ENCODE results near the gene SDHAF3.
"Not testable (repeated sequence)": the region's sequence is repeated elsewhere in the genome, so short reads cannot be mapped to it uniquely, and the experiment has no call there.

The SDHAF3 gene

DNA sequence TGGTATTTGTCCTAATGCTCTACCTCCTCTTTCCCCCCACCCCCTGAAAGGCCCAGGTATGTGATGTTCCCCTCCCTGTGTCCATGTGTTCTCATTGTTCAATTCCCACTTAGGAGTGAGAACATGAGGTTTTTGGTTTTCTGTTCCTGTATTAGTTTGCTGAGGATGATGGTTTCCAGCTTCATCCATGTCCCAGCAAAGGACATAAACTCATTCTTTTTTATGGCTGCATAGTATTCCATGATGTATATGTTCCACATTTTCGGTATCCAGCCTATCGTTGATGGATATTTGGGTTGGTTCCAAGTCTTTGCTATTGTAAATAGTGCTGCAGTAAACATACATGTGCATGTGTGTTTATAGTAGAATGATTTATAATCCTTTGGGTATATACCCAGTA lies 5.6 kb downstream of the SDHAF3 start:
- not testable (repeated sequence) for FAIRE-seq; DNase-seq (ENCODE audit: low spot score)

GRCh38 chr7:97126483-97127171 lies 9.1 kb downstream of the SDHAF3 start:
- FAIRE-seq (no peak), DNase-seq (ENCODE audit: low spot score) (no peak)

- DNase-seq (ENCODE audit: low spot score) (no peak), FAIRE-seq (no peak)
These were observed 11.2 kb downstream of the SDHAF3 start for GRCh38 chr7:97128736-97129135.

- no peak for DNase-seq (ENCODE audit: low spot score)
- FAIRE-seq = no peak
These were observed 13.1 kb downstream of the SDHAF3 start for GRCh38 chr7:97130417-97131139.

- no peak for FAIRE-seq
These were observed 15.7 kb downstream of the SDHAF3 start for GRCh38 chr7:97133159-97133558.

GRCh38 chr7:97138830-97139229 lies 21.3 kb downstream of the SDHAF3 start:
- no peak for DNase-seq (ENCODE audit: low spot score)
- no peak for FAIRE-seq

More at GRCh38 chr7:97133159-97133558, 15.7 kb downstream of the SDHAF3 start:
- DNase-seq (ENCODE audit: low spot score) = no peak

DNA sequence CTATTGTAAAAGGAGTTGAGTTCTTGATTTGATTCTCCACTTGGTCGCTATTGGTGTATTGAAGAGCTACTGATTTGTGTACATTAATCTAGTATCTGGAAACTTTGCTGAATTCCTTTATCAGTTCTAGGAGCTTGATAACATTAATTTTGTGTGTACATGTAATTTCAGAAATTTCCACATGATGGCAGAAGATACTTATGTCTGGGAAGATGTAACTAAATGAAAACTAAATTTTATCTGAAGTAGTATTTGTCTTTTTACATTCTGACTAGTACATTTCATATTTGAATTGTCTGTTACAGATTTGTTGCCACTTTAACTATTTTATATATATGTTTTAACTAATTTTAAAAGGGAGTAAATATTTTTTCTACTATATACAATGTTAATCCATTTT lies 27.6 kb downstream of the SDHAF3 start:
- DNase-seq (ENCODE audit: low spot score) (peak; percentile 41), FAIRE-seq (peak; percentile 85)

DNA sequence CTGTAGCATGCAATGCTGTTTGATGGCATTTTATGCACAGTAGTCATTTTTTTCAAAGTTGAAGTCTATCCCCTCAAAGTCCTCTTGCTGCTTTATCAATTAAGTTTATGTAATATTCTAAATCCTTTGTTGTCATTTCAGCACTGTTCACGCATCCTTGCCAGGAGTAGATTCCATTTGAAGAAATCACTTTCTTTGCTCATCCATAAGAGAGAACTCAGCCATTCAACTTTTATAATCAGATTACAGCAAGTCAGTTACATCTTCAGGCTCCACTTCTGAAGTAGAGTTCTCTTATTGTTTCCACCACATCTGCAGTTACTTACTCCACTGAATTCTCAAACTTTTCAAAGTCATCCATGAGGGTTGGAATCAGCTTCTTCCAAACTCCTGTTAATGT lies 32.3 kb downstream of the SDHAF3 start:
- DNase-seq (ENCODE audit: low spot score) (no peak), FAIRE-seq (no peak)

DNA sequence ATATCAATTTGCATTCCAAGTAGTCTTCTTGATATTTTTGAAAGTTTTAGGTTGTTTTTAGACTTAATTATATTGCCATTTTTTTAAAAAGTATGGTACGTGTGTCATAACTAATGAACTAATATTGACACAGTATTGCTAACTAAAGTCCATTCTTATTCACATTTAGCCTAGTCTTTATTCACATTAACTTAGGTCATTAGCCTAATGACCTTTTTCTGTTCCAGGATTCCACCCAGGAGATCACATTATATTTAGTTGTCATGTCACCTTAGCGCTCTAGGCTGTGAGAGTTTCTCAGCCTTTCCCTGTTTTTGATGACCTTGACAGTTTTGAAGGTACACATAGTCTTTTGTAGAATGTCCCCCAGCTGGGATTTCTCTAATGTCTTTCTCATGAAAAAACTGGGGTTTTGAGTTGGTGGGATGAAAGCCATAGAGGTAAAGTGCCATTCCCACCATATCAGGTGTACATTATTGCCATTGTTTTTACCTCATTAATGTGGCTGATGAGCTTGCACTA lies 38.5 kb downstream of the SDHAF3 start:
- DNase-seq (ENCODE audit: low spot score) = no peak
- no peak for FAIRE-seq

DNA sequence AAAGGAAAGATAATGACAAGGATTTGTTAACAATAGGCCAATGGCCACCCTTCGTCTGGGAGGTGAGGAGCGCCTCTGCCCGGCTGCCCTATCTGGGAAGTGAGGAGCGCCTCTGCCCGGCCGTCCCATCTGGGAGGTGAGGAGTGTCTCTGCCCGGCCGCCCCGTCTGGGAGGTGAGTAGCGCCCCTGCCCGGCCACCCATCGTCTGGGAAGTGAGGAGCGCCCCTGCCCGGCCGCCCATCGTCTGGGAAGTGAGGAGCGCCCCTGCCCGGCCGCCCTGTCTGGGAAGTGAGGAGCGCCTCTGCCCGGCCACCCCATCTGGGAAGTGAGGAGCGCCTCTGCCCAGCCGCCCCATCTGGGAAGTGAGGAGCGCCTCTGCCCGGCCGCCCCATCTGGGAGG lies 42.5 kb downstream of the SDHAF3 start:
- DNase-seq (ENCODE audit: low spot score); FAIRE-seq: not testable (repeated sequence)

GRCh38 chr7:97161609-97162008 lies 44.1 kb downstream of the SDHAF3 start:
- FAIRE-seq; DNase-seq (ENCODE audit: low spot score): not testable (repeated sequence)

- DNase-seq (ENCODE audit: low spot score) (no peak), FAIRE-seq (no peak)
These were observed 48.8 kb downstream of the SDHAF3 start for GRCh38 chr7:97166308-97166707.

GRCh38 chr7:97167176-97167575 lies 49.7 kb downstream of the SDHAF3 start:
- DNase-seq (ENCODE audit: low spot score) = no peak
- no peak for FAIRE-seq

DNA sequence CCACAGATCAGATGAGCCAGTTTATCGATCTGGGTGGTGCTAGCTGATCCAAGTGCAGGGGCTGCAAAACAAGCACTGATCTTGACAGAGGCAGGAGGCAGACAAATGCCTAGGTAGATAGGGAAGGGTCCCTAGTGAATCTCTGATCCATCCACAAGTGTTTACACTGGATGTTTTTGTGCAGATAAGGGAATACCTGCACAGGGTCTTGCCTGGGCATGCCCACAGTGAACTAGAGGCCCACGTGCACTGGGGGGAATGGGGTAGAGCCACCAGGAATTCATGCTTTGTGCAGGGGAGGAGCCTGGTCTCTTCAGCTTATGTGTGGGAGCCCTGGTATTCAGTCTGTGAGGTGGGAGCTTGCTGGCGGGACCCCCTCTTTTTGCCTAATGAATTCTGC lies 50.3 kb downstream of the SDHAF3 start:
- no peak for DNase-seq (ENCODE audit: low spot score)
- FAIRE-seq = no peak

GRCh38 chr7:97174303-97174702 lies 56.8 kb downstream of the SDHAF3 start:
- DNase-seq (ENCODE audit: low spot score) = no peak
- FAIRE-seq = no peak

DNA sequence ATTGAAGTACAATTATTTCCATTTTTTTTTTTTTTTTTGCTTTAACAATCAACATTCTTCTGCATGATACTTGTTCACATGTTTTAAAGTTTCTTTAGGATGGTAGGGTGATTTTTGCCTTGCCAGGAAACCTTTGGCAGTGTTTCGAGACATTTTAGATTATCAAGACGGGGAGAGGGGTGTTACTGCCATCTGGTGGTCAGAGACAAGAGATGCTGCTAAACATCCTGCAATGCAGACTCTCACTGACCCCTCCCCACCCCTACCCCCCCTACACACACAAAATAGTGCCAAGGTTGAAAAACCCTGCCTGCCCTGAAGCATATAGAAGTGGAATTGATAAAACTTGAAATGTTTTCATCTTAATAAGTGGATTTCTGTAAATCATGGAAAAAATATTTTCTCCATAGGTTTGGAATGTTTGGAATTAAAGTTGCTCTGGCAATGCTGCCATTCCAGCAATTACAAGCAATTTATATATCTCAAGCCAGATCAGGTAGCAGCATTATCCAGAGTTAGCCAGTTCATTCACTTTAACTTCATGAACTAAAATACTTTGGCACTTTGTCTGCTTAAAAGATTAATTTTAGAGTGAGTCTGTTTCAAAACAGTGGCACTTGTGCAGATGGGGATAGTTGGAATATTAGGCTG lies 62.1 kb downstream of the SDHAF3 start:
- DNase-seq (ENCODE audit: low spot score) (peak; percentile 33), FAIRE-seq (no peak)

- FAIRE-seq (no peak), DNase-seq (ENCODE audit: low spot score) (no peak)
These were observed 69.6 kb downstream of the SDHAF3 start for GRCh38 chr7:97187067-97187466.

DNA sequence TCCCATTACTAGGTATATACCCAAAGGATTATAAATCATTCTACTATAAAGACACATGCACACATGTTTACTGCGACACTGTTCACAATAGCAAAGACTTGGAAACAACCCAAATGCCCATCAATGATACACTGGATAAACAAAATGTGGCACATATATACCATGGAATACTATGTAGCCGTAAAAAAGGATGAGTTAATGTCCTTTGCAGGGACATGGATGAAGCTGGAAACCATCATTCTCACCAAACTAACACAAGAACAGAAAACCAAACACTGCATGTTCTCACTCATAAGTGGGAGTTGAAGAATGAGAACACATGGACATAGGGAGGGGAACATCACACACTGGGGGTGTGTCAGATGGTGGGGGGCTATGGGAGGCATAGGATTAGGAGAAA lies 78.7 kb downstream of the SDHAF3 start:
- not testable (repeated sequence) for DNase-seq (ENCODE audit: low spot score); FAIRE-seq

DNA sequence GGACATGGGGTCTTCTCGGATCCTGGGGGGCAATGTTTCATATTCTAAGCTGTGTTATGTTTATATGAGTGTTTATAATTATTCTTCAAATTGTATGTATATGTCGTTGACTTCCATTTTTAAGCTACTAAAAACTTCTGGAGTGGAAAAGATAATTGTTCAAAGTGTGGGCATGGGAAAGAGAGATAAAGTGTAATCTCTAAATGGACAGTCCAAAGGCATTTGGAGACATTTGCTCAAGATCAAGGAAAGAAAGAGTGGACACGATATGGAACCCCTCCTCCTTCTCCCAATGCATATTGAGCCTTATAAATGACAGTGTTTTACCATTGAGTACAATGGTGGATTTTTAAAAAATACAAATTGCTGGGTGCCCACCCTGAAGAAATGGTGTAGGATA lies 81.1 kb downstream of the SDHAF3 start:
- no peak for DNase-seq (ENCODE audit: low spot score)

GRCh38 chr7:97200018-97200417 lies 82.5 kb downstream of the SDHAF3 start:
- DNase-seq (ENCODE audit: low spot score) = no peak
- FAIRE-seq = no peak

More for the DNA sequence above, 81.1 kb downstream of the SDHAF3 start:
- FAIRE-seq = no peak

- FAIRE-seq (no peak), DNase-seq (ENCODE audit: low spot score) (no peak)
These were observed 86.5 kb downstream of the SDHAF3 start for GRCh38 chr7:97203957-97204356.

DNA sequence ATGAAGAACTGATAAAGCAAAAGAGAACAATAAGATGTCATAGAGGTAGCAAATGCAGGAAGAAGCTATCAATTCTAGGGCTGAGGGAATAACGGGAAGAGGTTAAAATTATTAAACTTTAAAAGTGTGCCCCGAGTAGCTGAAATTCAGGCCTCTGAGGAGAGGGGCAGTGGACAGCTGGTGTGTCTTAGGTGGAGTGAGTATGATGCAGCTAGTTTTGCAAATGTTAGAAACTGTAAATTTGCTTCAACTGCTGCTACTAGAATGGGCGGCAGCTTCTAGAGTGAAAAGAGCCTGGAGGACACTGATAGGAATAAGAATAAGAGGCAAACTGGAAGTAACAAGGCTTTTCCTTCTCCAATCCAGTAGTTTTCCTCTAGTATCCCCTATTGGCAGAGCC lies 87.3 kb downstream of the SDHAF3 start:
- DNase-seq (ENCODE audit: low spot score) (no peak), FAIRE-seq (no peak)
